ENCODE results near the gene RNASE2.
"Not testable (repeated sequence)": the region's sequence is repeated elsewhere in the genome, so short reads cannot be mapped to it uniquely, and the experiment has no call there.

RNASE2 gene

GRCh38 chr14:20978687-20979086, 23.4 kb downstream of the RNASE2 start:
- TF ChIP-seq CTCF (IDR thresholded peaks at IDR 0.05) (no peak), ZFX (IDR thresholded peaks at IDR 0.05; ENCODE audit: borderline replicate concordance) (no peak)
- no peak overlapping the region for H3K27ac ChIP-seq

GRCh38 chr14:20980906-20981305, 25.6 kb downstream of the RNASE2 start:
- H3K27ac ChIP-seq: no peak overlapping the region
- TF ChIP-seq ZFX (IDR thresholded peaks at IDR 0.05; ENCODE audit: borderline replicate concordance) (no peak), CTCF (IDR thresholded peaks at IDR 0.05) (no peak)

- TF ChIP-seq ZFX (IDR thresholded peaks at IDR 0.05; ENCODE audit: borderline replicate concordance): no peak
- TF ChIP-seq CTCF (IDR thresholded peaks at IDR 0.05): no peak
Observed at GRCh38 chr14:20982646-20983369, 27.5 kb downstream of the RNASE2 start.

GRCh38 chr14:20985650-20986049, 30.4 kb downstream of the RNASE2 start:
- H3K27ac ChIP-seq: not testable (repeated sequence)

More at GRCh38 chr14:20982646-20983369, 27.5 kb downstream of the RNASE2 start:
- H3K27ac ChIP-seq: no peak overlapping the region

GRCh38 chr14:20986811-20987210, 31.5 kb downstream of the RNASE2 start:
- no peak overlapping the region for H3K27ac ChIP-seq
- TF ChIP-seq ZFX (IDR thresholded peaks at IDR 0.05; ENCODE audit: borderline replicate concordance) (no peak), CTCF (IDR thresholded peaks at IDR 0.05) (no peak)

GRCh38 chr14:20988717-20989470, 33.6 kb downstream of the RNASE2 start:
- TF ChIP-seq CTCF (IDR thresholded peaks at IDR 0.05): no peak
- no peak for TF ChIP-seq ZFX (IDR thresholded peaks at IDR 0.05; ENCODE audit: borderline replicate concordance)
- peak overlapping the region; percentile 88 for H3K27ac ChIP-seq

GRCh38 chr14:20989471-20989786, 34.1 kb downstream of the RNASE2 start:
- H3K27ac ChIP-seq: peak overlapping the region; percentile 88
- TF ChIP-seq CTCF (IDR thresholded peaks at IDR 0.05): no peak
- no peak for TF ChIP-seq ZFX (IDR thresholded peaks at IDR 0.05; ENCODE audit: borderline replicate concordance)

Measured in 22Rv1 (cell line).